IMR-90 (cell line): ENCODE data around the gene PCP4. TPM values are rescaled to one million over a fixed set of nuclear protein-coding genes. Genes with fewer than 3 reads are reported as not detected.

Source experiments
- ATAC-seq: fragments of 200-7000 bp; cut with Tn5 transposase; 2 replicates; pipeline ENCODE4 v1.9.1; 2020; ENCODE audit warnings: low read depth, mild to moderate bottlenecking, moderate library complexity
- BruUV-seq: library from RNA; stranded (reverse); fragments of 400-500 nt; replicated peaks from 2 replicates; lab custom pipeline; 2021; lab: Mats Ljungman, UMichigan
- CTCF ChIA-PET: fragments of 300-600 bp; formaldehyde crosslinking; extraction: SDS; loops from one replicate; lab custom pipeline; 2021; ENCODE audit warnings: antibody characterized with exemption; lab: Yijun Ruan, JAX
- POLR2A ChIA-PET: fragments of 300-600 bp; sonication (Branson Sonifier 250); formaldehyde crosslinking; loops from one replicate; lab custom pipeline; 2022; ENCODE audit warnings: antibody characterized with exemption; ENCODE audit not compliant: unreplicated experiment; lab: Charles Lee
- DNase-seq: peaks from one replicate; pipeline ENCODE4 v3.0.0; 2013
- H2AFZ ChIP-seq: replicated peaks from 2 replicates; pipeline ENCODE3; 2013; ENCODE audit warnings: low read length, mild to moderate bottlenecking; ENCODE audit not compliant: poor library complexity
- H2AK5ac ChIP-seq: 2 replicates; pipeline ENCODE4 v1.6.1; 2013; ENCODE audit warnings: low read depth, low read length, inconsistent platforms
- H2AK9ac ChIP-seq: replicated peaks from 2 replicates; pipeline ENCODE3; 2013; ENCODE audit warnings: mild to moderate bottlenecking, low read depth, low read length, moderate library complexity; ENCODE audit not compliant: poor library complexity
- H2BK120ac ChIP-seq: 2 replicates; pipeline ENCODE4 v1.6.1; 2013; ENCODE audit warnings: low read depth, low read length, inconsistent platforms
- H2BK15ac ChIP-seq: 3 replicates; pipeline ENCODE4 v1.6.1; 2013; ENCODE audit warnings: low read depth, low read length, inconsistent platforms
- H2BK20ac ChIP-seq: 2 replicates; pipeline ENCODE4 v1.6.1; 2013; ENCODE audit warnings: low read depth, mild to moderate bottlenecking, inconsistent platforms, low read length, moderate library complexity
- H2BK5ac ChIP-seq: 2 replicates; pipeline ENCODE4 v1.6.1; 2013; ENCODE audit warnings: mild to moderate bottlenecking, low read depth, low read length, inconsistent platforms; ENCODE audit not compliant: poor library complexity, severe bottlenecking
- H3K14ac ChIP-seq: replicated peaks from 2 replicates; pipeline ENCODE4 v1.6.1; 2013; ENCODE audit warnings: low read depth, low read length, inconsistent platforms
- H3K18ac ChIP-seq: 2 replicates; pipeline ENCODE4 v1.6.1; 2013; ENCODE audit warnings: low read depth, low read length, control low read depth
- H3K23ac ChIP-seq: 2 replicates; pipeline ENCODE4 v1.6.1; 2013; ENCODE audit warnings: low read depth, low read length, inconsistent platforms
- H3K27ac ChIP-seq: 2 replicates; pipeline ENCODE4 v1.5.1; 2013; ENCODE audit warnings: mild to moderate bottlenecking, control low read depth, low read length; ENCODE audit not compliant: insufficient read depth
- H3K27me3 ChIP-seq: 2 replicates; pipeline ENCODE4 v1.6.1; 2013; ENCODE audit warnings: low read length; ENCODE audit not compliant: control insufficient read depth, insufficient read depth
- H3K36me3 ChIP-seq: 2 replicates; pipeline ENCODE4 v1.6.1; 2013; ENCODE audit warnings: low read length, mixed read lengths; ENCODE audit not compliant: control insufficient read depth, insufficient read depth
- H3K4ac ChIP-seq: 2 replicates; pipeline ENCODE4 v1.6.1; 2013; ENCODE audit warnings: low read depth, low read length, inconsistent platforms
- H3K4me1 ChIP-seq: 2 replicates; pipeline ENCODE4 v1.6.1; 2013; ENCODE audit warnings: low read length, mixed read lengths; ENCODE audit not compliant: control insufficient read depth, insufficient read depth
- H3K4me2 ChIP-seq: 2 replicates; pipeline ENCODE4 v1.6.1; 2013; ENCODE audit warnings: low read depth, mild to moderate bottlenecking, control low read depth, low read length, moderate library complexity
- H3K4me3 ChIP-seq: 2 replicates; pipeline ENCODE4 v1.5.1; 2013; ENCODE audit warnings: low read depth, mild to moderate bottlenecking, control low read depth, low read length, moderate library complexity; ENCODE audit not compliant: insufficient read depth
- H3K56ac ChIP-seq: 2 replicates; pipeline ENCODE4 v1.6.1; 2013; ENCODE audit warnings: low read length, inconsistent platforms; ENCODE audit not compliant: insufficient read depth; ENCODE audit errors: extremely low read depth
- H3K79me1 ChIP-seq, 2 experiments: 2 replicates each; pipeline ENCODE4 v1.6.1; 2013; ENCODE audit warnings: low read length in 2 of 2, inconsistent platforms in 1 of 2, low read depth in 1 of 2
- H3K9ac ChIP-seq: 2 replicates; pipeline ENCODE4 v1.6.1; 2013; ENCODE audit warnings: low read depth, low read length, control low read depth
- H3K9me1 ChIP-seq: 2 replicates; pipeline ENCODE4 v1.6.1; 2013; ENCODE audit warnings: low read length, inconsistent platforms; ENCODE audit not compliant: insufficient read depth
- H3K9me3 ChIP-seq: 2 replicates; pipeline ENCODE4 v1.6.1; 2013; ENCODE audit warnings: low read length; ENCODE audit not compliant: control insufficient read depth, insufficient read depth
- H4K20me1 ChIP-seq: 2 replicates; pipeline ENCODE4 v1.6.1; 2013; ENCODE audit warnings: low read length, inconsistent platforms; ENCODE audit not compliant: insufficient read depth
- H4K5ac ChIP-seq: 2 replicates; pipeline ENCODE4 v1.6.1; 2013; ENCODE audit warnings: mild to moderate bottlenecking, low read depth, low read length, control low read depth
- H4K8ac ChIP-seq, 2 experiments: 2 replicates each; pipeline ENCODE4 v1.6.1; 2013; ENCODE audit warnings: low read depth in 2 of 2, low read length in 2 of 2, control low read depth in 1 of 2, inconsistent platforms in 1 of 2
- H4K91ac ChIP-seq: 2 replicates; pipeline ENCODE4 v1.6.1; 2013; ENCODE audit warnings: low read depth, low read length, inconsistent platforms; ENCODE audit not compliant: insufficient read depth
- BHLHE40 ChIP-seq: fragments of 150-350 bp; IDR thresholded peaks from 2 replicates; pipeline ENCODE4 v1.6.1; 2016; ENCODE audit warnings: mild to moderate bottlenecking, low read depth, low read length
- CEBPB ChIP-seq: IDR thresholded peaks from 2 replicates; pipeline ENCODE4 v1.6.1; 2012; ENCODE audit warnings: low read depth, low read length, improper control_type of control experiment
- CHD1 ChIP-seq: IDR thresholded peaks from 2 replicates; pipeline ENCODE4 v1.6.1; 2012; ENCODE audit warnings: low read depth, low read length, improper control_type of control experiment
- FOS ChIP-seq: fragments of 150-350 bp; IDR thresholded peaks from 2 replicates; pipeline ENCODE4 v1.6.1; 2016; ENCODE audit warnings: low read depth, low read length
- MAFK ChIP-seq: IDR thresholded peaks from 2 replicates; pipeline ENCODE4 v1.6.1; 2012; ENCODE audit warnings: low read depth, low read length, improper control_type of control experiment
- MAZ ChIP-seq: IDR thresholded peaks from 2 replicates; pipeline ENCODE4 v1.6.1; 2012; ENCODE audit warnings: low read depth, mild to moderate bottlenecking, low read length, improper control_type of control experiment, moderate library complexity, borderline replicate concordance
- NFE2L2 ChIP-seq: fragments of 150-350 bp; IDR thresholded peaks from 2 replicates; pipeline ENCODE4 v1.6.1; 2016; ENCODE audit warnings: low read depth, mild to moderate bottlenecking, low read length
- RFX5 ChIP-seq: IDR thresholded peaks from 2 replicates; pipeline ENCODE4 v1.8.0; 2012; ENCODE audit warnings: low read depth, mild to moderate bottlenecking, low read length, moderate library complexity
- SMC3 ChIP-seq: fragments of 150-350 bp; IDR thresholded peaks from 2 replicates; pipeline ENCODE4 v1.6.1; 2016; ENCODE audit warnings: low read depth, mild to moderate bottlenecking, antibody characterized with exemption, low read length, moderate library complexity
- WGBS, 2 experiments: methylation state at CpG; one replicate each; pipeline versions ENCODE4 v1.1.5 to v1.1.7; 2013; ENCODE audit warnings: missing lambda C conversion rate in 2 of 2; ENCODE audit not compliant: insufficient read length in 1 of 2; ENCODE audit errors: extremely low coverage in 2 of 2; 5-methylcytosine and 5-hydroxymethylcytosine counted together
- dilution Hi-C: fragments of 300-500 bp; cut with HindIII; formaldehyde crosslinking; loops from one replicate; pipeline ENCODE4 v1.14.3; 2018; ENCODE audit warnings: low sequenced_read_pairs; ENCODE audit not compliant: unreplicated experiment
- in situ Hi-C: fragments of 300-500 bp; cut with MboI; formaldehyde crosslinking; loops from 3 replicates; pipeline ENCODE4 v1.14.3; 2019; ENCODE audit warnings: low sequenced_read_pairs, inconsistent platforms, mixed read lengths
- intact Hi-C: fragments of 100-400 bp; cut with micrococcal nuclease; formaldehyde crosslinking; loops from 2 replicates; pipeline ENCODE4 v1.10.0; 2022
- polyA plus RNA-seq, 3 experiments: library from polyadenylated mRNA; depleted of rRNA; stranded (reverse); fragments of >200 nt; gene quantifications; 2 replicates each; pipeline ENCODE4 v1.2.3, GENCODE V29; 2012; ENCODE audit warnings: low replicate concordance in 1 of 3
- total RNA-seq: library from RNA; depleted of rRNA; stranded (reverse); fragments of >200 nt; gene quantifications from 2 replicates; pipeline ENCODE4 v1.2.3, GENCODE V29; 2012
- TF ChIP-seq, protein P1 (sequence below): fragments of 150-350 bp; IDR thresholded peaks from 2 replicates; pipeline ENCODE4 v1.6.1; 2016; ENCODE audit warnings: low read depth, mild to moderate bottlenecking, low read length, moderate library complexity, borderline replicate concordance
- TF ChIP-seq, protein P2 (sequence below): conservative IDR thresholded peaks from 2 replicates; pipeline ENCODE4 v1.5.1; 2012; ENCODE audit warnings: mild to moderate bottlenecking, low read depth, low read length, improper control_type of control experiment
- TF ChIP-seq, protein P3 (sequence below): fragments of 150-350 bp; IDR thresholded peaks from 2 replicates; pipeline ENCODE4 v1.6.1; 2017; ENCODE audit warnings: mild to moderate bottlenecking, antibody characterized with exemption, low read length, low read depth

PCP4 gene
- total and polyA plus RNA-seq, 2 of the 4 experiments (the other 2 are of a cell fraction): not detected

DNA sequence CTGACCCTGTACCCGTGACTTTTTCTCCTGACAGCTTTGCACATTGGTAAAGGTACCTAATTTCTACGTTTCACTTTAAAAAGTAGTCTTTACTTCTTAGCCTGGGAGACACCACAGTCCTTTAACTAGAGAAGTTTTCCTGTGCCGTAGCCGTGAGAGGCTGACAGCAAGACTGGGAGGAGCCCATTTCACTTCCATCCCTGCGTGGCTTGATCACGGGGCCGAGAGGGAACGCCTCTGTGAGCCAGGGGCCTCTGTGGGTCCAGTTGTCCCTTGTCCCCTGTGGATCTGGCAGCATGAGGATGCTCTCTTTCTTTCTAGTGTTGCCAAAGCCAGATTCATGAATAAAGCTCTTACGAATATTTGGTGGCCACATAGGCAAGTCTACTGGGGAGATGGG, 21.6 kb downstream of the PCP4 start:
- H3K27me3 ChIP-seq: no peaks in the 10 kb centered on the region
- no peak overlapping the region for H3K9ac ChIP-seq
- no peak overlapping the region for H2BK5ac ChIP-seq
- no peak overlapping the region for H3K27ac ChIP-seq
- H4K5ac ChIP-seq: no peak overlapping the region
- no peak overlapping the region for H4K8ac ChIP-seq
- H3K4me1 ChIP-seq: no peaks in the 10 kb centered on the region
- H4K20me1 ChIP-seq: no peaks in the 10 kb centered on the region
- no peaks in the 10 kb centered on the region for H3K9me1 ChIP-seq
- H2AK5ac ChIP-seq: no peak overlapping the region
- DNase-seq (no peak), ATAC-seq (no peak)
- no peak overlapping the region for H4K91ac ChIP-seq
- H2AFZ ChIP-seq: no peak overlapping the region
- intact Hi-C loops (no loop called here), dilution Hi-C loops (no loop called here), in situ Hi-C loops (no loop called here)
- H2AK9ac ChIP-seq: no peak overlapping the region
- no peak overlapping the region for H3K4ac ChIP-seq
- H3K14ac ChIP-seq: no peak overlapping the region
- TF ChIP-seq MAZ (no peak), SMC3 (no peak), NFE2L2 (no peak), BHLHE40 (no peak), FOS (no peak), MAFK (no peak), CHD1 (no peak), RFX5 (no peak), CEBPB (no peak)
- TF ChIP-seq, protein P1, sequence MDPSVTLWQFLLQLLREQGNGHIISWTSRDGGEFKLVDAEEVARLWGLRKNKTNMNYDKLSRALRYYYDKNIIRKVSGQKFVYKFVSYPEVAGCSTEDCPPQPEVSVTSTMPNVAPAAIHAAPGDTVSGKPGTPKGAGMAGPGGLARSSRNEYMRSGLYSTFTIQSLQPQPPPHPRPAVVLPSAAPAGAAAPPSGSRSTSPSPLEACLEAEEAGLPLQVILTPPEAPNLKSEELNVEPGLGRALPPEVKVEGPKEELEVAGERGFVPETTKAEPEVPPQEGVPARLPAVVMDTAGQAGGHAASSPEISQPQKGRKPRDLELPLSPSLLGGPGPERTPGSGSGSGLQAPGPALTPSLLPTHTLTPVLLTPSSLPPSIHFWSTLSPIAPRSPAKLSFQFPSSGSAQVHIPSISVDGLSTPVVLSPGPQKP: no peak
- TF ChIP-seq, protein P2, sequence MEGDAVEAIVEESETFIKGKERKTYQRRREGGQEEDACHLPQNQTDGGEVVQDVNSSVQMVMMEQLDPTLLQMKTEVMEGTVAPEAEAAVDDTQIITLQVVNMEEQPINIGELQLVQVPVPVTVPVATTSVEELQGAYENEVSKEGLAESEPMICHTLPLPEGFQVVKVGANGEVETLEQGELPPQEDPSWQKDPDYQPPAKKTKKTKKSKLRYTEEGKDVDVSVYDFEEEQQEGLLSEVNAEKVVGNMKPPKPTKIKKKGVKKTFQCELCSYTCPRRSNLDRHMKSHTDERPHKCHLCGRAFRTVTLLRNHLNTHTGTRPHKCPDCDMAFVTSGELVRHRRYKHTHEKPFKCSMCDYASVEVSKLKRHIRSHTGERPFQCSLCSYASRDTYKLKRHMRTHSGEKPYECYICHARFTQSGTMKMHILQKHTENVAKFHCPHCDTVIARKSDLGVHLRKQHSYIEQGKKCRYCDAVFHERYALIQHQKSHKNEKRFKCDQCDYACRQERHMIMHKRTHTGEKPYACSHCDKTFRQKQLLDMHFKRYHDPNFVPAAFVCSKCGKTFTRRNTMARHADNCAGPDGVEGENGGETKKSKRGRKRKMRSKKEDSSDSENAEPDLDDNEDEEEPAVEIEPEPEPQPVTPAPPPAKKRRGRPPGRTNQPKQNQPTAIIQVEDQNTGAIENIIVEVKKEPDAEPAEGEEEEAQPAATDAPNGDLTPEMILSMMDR: no peak
- TF ChIP-seq, protein P3, sequence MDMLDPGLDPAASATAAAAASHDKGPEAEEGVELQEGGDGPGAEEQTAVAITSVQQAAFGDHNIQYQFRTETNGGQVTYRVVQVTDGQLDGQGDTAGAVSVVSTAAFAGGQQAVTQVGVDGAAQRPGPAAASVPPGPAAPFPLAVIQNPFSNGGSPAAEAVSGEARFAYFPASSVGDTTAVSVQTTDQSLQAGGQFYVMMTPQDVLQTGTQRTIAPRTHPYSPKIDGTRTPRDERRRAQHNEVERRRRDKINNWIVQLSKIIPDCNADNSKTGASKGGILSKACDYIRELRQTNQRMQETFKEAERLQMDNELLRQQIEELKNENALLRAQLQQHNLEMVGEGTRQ: no peak
- no peaks in the 10 kb centered on the region for H3K79me1 ChIP-seq
- no CpG with 5 or more reads among the region's 9 CpGs for WGBS, 2 experiments
- BruUV-seq: no TSS peak
- H2BK120ac ChIP-seq: no peak overlapping the region
- H2BK20ac ChIP-seq: no peak overlapping the region
- CTCF ChIA-PET: no interaction called here
- peaks cover 29% of the 10 kb centered on the region for H3K9me3 ChIP-seq
- no peak overlapping the region for H3K56ac ChIP-seq
- H3K4me3 ChIP-seq: no peak overlapping the region
- no peak overlapping the region for H3K4me2 ChIP-seq
- H3K36me3 ChIP-seq: no peaks in the 10 kb centered on the region
- no peak overlapping the region for H3K23ac ChIP-seq
- no peak overlapping the region for H2BK15ac ChIP-seq
- POLR2A ChIA-PET: no interaction called here
- no peak overlapping the region for H3K18ac ChIP-seq
